Endodermal cell (in vitro differentiated cells): ENCODE data around the gene EIF4G3. TPM values are rescaled to one million over a fixed set of nuclear protein-coding genes. Genes with fewer than 3 reads are reported as not detected.

Experiments
- DNase-seq: peaks from one replicate; pipeline ENCODE4 v3.0.0-alpha.2; 2017
- H3K27ac ChIP-seq: 2 replicates; pipeline ENCODE4 v1.5.1; 2013; ENCODE audit warnings: mild to moderate bottlenecking, low read depth, low read length, moderate library complexity
- H3K27me3 ChIP-seq: 2 replicates; pipeline ENCODE4 v1.6.1; 2013; ENCODE audit warnings: mild to moderate bottlenecking, low read length, moderate library complexity; ENCODE audit not compliant: insufficient read depth, control insufficient read depth, poor library complexity, severe bottlenecking
- H3K36me3 ChIP-seq: 2 replicates; pipeline ENCODE4 v1.7.0; 2013; ENCODE audit warnings: mild to moderate bottlenecking, low read length, moderate library complexity; ENCODE audit not compliant: control insufficient read depth, insufficient read depth
- H3K4me1 ChIP-seq: one replicate; pipeline ENCODE4 v1.7.0; 2013; ENCODE audit warnings: low read length; ENCODE audit not compliant: control insufficient read depth, insufficient read depth
- H3K4me3 ChIP-seq: 2 replicates; pipeline ENCODE4 v1.5.1; 2013; ENCODE audit warnings: mild to moderate bottlenecking, low read length, moderate library complexity
- H3K9ac ChIP-seq: 2 replicates; pipeline ENCODE4 v1.6.1; 2013; ENCODE audit warnings: mild to moderate bottlenecking, low read length, moderate library complexity; ENCODE audit not compliant: poor library complexity, severe bottlenecking; ENCODE audit errors: extremely low read depth
- H3K9me3 ChIP-seq: 2 replicates; pipeline ENCODE4 v1.6.1; 2013; ENCODE audit warnings: mild to moderate bottlenecking, low read length, moderate library complexity; ENCODE audit not compliant: control insufficient read depth
- H3K27ac Mint-ChIP-seq: 2 replicates; pipeline ENCODE4 v1.8.0; 2020; ENCODE audit warnings: mixed read lengths
- H3K27me3 Mint-ChIP-seq: 2 replicates; pipeline ENCODE4 v1.8.0; 2021; ENCODE audit warnings: mild to moderate bottlenecking, mixed read lengths; ENCODE audit not compliant: insufficient read depth
- H3K36me3 Mint-ChIP-seq: 2 replicates; pipeline ENCODE4 v1.8.0; 2020; ENCODE audit warnings: low read depth, mixed read lengths
- H3K4me1 Mint-ChIP-seq: 2 replicates; pipeline ENCODE4 v1.8.0; 2020; ENCODE audit warnings: mixed read lengths
- H3K4me3 Mint-ChIP-seq: 2 replicates; pipeline ENCODE4 v1.8.0; 2020; ENCODE audit warnings: mild to moderate bottlenecking, moderate library complexity, mixed read lengths
- H3K9me3 Mint-ChIP-seq: 2 replicates; pipeline ENCODE4 v1.8.0; 2020; ENCODE audit warnings: mild to moderate bottlenecking, mixed read lengths
- WGBS, 2 experiments: methylation state at CpG; one replicate each; pipeline versions ENCODE4 v1.1.5 to v1.1.7; 2013; ENCODE audit warnings: missing lambda C conversion rate in 2 of 2, mixed read lengths in 1 of 2; ENCODE audit not compliant: insufficient coverage in 1 of 2, insufficient read length in 1 of 2; 5-methylcytosine and 5-hydroxymethylcytosine counted together
- total RNA-seq, 2 donors: library from RNA; stranded (reverse); fragmentation: NEBNext Ultra II Directional in 1 of 2; extraction: Animal tissue kit (Norgen Biotek cat#: 25700) in 1 of 2; gene quantifications; 2 replicates in 1 of 2; 3 replicates in 1 of 2; pipeline ENCODE4 v1.2.1, GENCODE V29; 2021
- TF ChIP-seq, protein P1 (sequence below): fragments of 200-600 bp; sonication (generic); conservative IDR thresholded peaks from 2 replicates; pipeline ENCODE4 v1.5.0; 2021; ENCODE audit warnings: antibody characterized with exemption, mild to moderate bottlenecking

Gene EIF4G3
- total RNA-seq, 2 donors from 2014 or later, result 101 to 103 TPM

DNA sequence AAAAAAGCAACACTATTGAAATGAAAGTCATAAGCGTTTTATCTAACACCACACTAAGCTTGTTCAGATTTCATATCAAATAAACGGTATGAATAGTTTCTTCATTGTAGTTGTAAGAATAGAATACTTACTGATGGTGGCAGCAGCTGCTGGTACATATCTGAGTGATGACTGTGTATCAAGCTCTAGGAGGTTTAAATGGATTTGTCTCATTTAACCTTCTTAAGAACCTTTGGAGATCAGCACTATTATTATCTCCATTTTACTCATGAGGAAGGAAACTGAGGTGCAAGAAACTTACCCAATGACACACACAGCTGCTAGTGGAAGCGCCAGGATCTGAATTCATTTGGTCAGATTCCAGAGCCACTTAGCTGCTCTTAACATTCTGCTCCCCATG, 104.0 kb downstream of the EIF4G3 start:
- Mint-ChIP-seq H3K4me1 (peaks cover 5% of the 10 kb centered on the region), H3K36me3 (peaks cover 23% of the 10 kb centered on the region), H3K27me3 (no peaks in the 10 kb centered on the region), H3K9me3 (no peaks in the 10 kb centered on the region), H3K27ac (no peak overlapping the region), H3K4me3 (no peak overlapping the region)
- TF ChIP-seq, protein P1, sequence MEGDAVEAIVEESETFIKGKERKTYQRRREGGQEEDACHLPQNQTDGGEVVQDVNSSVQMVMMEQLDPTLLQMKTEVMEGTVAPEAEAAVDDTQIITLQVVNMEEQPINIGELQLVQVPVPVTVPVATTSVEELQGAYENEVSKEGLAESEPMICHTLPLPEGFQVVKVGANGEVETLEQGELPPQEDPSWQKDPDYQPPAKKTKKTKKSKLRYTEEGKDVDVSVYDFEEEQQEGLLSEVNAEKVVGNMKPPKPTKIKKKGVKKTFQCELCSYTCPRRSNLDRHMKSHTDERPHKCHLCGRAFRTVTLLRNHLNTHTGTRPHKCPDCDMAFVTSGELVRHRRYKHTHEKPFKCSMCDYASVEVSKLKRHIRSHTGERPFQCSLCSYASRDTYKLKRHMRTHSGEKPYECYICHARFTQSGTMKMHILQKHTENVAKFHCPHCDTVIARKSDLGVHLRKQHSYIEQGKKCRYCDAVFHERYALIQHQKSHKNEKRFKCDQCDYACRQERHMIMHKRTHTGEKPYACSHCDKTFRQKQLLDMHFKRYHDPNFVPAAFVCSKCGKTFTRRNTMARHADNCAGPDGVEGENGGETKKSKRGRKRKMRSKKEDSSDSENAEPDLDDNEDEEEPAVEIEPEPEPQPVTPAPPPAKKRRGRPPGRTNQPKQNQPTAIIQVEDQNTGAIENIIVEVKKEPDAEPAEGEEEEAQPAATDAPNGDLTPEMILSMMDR, result no peak
- Histone ChIP-seq H3K9me3 (no peaks in the 10 kb centered on the region), H3K4me1 (no peaks in the 10 kb centered on the region), H3K36me3 (peaks cover 20% of the 10 kb centered on the region), H3K4me3 (no peak overlapping the region), H3K9ac (no peak overlapping the region), H3K27me3 (no peaks in the 10 kb centered on the region), H3K27ac (no peak overlapping the region)
- WGBS, 2 experiments, result 96% methylated on average over 2 of the region's 3 CpGs; no CpG with 5 or more reads in 1 of the 2 experiments
- DNase-seq, result no peak

GRCh38 chr1:21069549-21069948, 107.1 kb downstream of the EIF4G3 start:
- no peak for DNase-seq
- Histone ChIP-seq H3K9me3 (no peaks in the 10 kb centered on the region), H3K4me1 (no peaks in the 10 kb centered on the region), H3K27me3 (no peaks in the 10 kb centered on the region), H3K9ac (no peak overlapping the region), H3K27ac (no peak overlapping the region), H3K4me3 (no peak overlapping the region), H3K36me3 (peaks cover 15% of the 10 kb centered on the region)
- H3K27me3 Mint-ChIP-seq, result no peaks in the 10 kb centered on the region
- TF ChIP-seq, protein P1, result no peak
- WGBS, 2 experiments, result 76 to 89% methylated on average over 3 to 4 of the region's 4 CpGs
- no peak overlapping the region for H3K4me3 Mint-ChIP-seq
- H3K27ac Mint-ChIP-seq, result peak overlapping the region; percentile 11
- peaks cover 5% of the 10 kb centered on the region for H3K4me1 Mint-ChIP-seq
- no peaks in the 10 kb centered on the region for H3K9me3 Mint-ChIP-seq
- peaks cover 14% of the 10 kb centered on the region for H3K36me3 Mint-ChIP-seq

- no peak overlapping the region for H3K27ac ChIP-seq
- no peak overlapping the region for H3K27ac Mint-ChIP-seq
These were observed 107.8 kb downstream of the EIF4G3 start for GRCh38 chr1:21068937-21069336.

More at GRCh38 chr1:21068937-21069336, 107.8 kb downstream of the EIF4G3 start:
- Mint-ChIP-seq H3K9me3 (no peaks in the 10 kb centered on the region), H3K4me3 (no peak overlapping the region), H3K27me3 (no peaks in the 10 kb centered on the region), H3K4me1 (peaks cover 5% of the 10 kb centered on the region), H3K36me3 (peaks cover 15% of the 10 kb centered on the region)
- Histone ChIP-seq H3K4me1 (no peaks in the 10 kb centered on the region), H3K36me3 (peaks cover 15% of the 10 kb centered on the region), H3K9ac (no peak overlapping the region), H3K4me3 (no peak overlapping the region), H3K27me3 (no peaks in the 10 kb centered on the region), H3K9me3 (no peaks in the 10 kb centered on the region)
- DNase-seq, result no peak
- TF ChIP-seq, protein P1, result no peak
